ENCODE results near the gene BPHL. TPM values are rescaled to one million over a fixed set of nuclear protein-coding genes. Genes with fewer than 3 reads are reported as not detected.

Gene BPHL
- total and polyA plus RNA-seq, 2 donors (not counting 1 experiment from before 2014, with no cell fraction given): 10.3 to 14.3 TPM

- intact Hi-C loops (cut with micrococcal nuclease): no loop called here
- Histone ChIP-seq H3K9ac (ENCODE audit: low read length) (no peak overlapping the region), H3K4me2 (replicated peaks; ENCODE audit: low read depth, low read length, poor library complexity, severe bottlenecking) (no peak overlapping the region), H3K4me1 (ENCODE audit: control insufficient read depth in 2 of 2, insufficient read depth in 2 of 2, low read length in 2 of 2) (no peaks in the 10 kb centered on the region), H3K4me3 (ENCODE audit: control extremely low read depth in 1 of 5, extremely low read depth in 1 of 5, insufficient read depth in 1 of 5, low read depth in 2 of 5, low read length in 4 of 5) (no peak overlapping the region), H4K20me1 (ENCODE audit: control insufficient read depth, insufficient read depth, low read length, poor library complexity, severe bottlenecking) (peaks cover 5% of the 10 kb centered on the region), H2AFZ (ENCODE audit: insufficient read depth, low read depth, low read length, poor library complexity, severe bottlenecking) (no peak overlapping the region), H3K27ac (ENCODE audit: low read length in 2 of 2) (no peak overlapping the region), H3K9me3 (ENCODE audit: control extremely low read depth in 1 of 3, control insufficient read depth in 2 of 3, insufficient read depth in 1 of 3, low read length in 2 of 3) (no peaks in the 10 kb centered on the region), H3K27me3 (replicated peaks in 1 of 4; ENCODE audit: control extremely low read depth in 1 of 4, control insufficient read depth in 3 of 4, insufficient read depth in 4 of 4, low read length in 3 of 4) (no peaks in the 10 kb centered on the region), H3K79me2 (ENCODE audit: control insufficient read depth, insufficient read depth, low read length) (peaks cover 8% of the 10 kb centered on the region), H3K36me3 (replicated peaks in 1 of 2; ENCODE audit: control extremely low read depth in 1 of 2, control insufficient read depth in 1 of 2, extremely low read depth in 1 of 2, insufficient read depth in 2 of 2, low read length in 1 of 2) (peaks cover 6 to 62% of the 10 kb centered on the region in 2 experiments)
- 100% methylated on average over 1 of the region's 4 CpGs for WGBS (ENCODE audit: insufficient coverage)
- no peak overlapping the region for H3K27ac Mint-ChIP-seq
- TF ChIP-seq EZH2 (IDR thresholded peaks at IDR 0.05; ENCODE audit: borderline replicate concordance, insufficient read depth, low read depth, low read length, poor library complexity, severe bottlenecking) (no peak), CTCF (IDR thresholded peaks at IDR 0.05) (no peak)
- H3K27me3 Mint-ChIP-seq: no peaks in the 10 kb centered on the region
- H3K4me1 Mint-ChIP-seq: no peaks in the 10 kb centered on the region
- ChIA-PET CTCF (no interaction called here), POLR2A (no interaction called here)
- ATAC-seq (ENCODE audit: low read depth) (no peak), DNase-seq (no peak)
- H3K9me3 Mint-ChIP-seq (ENCODE audit: insufficient read depth): peaks cover 5% of the 10 kb centered on the region
- H3K4me3 Mint-ChIP-seq: no peak overlapping the region
Observed at GRCh38 chr6:3088446-3088845, 30.1 kb upstream of the BPHL start.

- Histone ChIP-seq H3K4me1 (ENCODE audit: control insufficient read depth in 2 of 2, insufficient read depth in 2 of 2, low read length in 2 of 2) (no peaks in the 10 kb centered on the region), H3K4me3 (ENCODE audit: control extremely low read depth in 1 of 5, extremely low read depth in 1 of 5, insufficient read depth in 1 of 5, low read depth in 2 of 5, low read length in 4 of 5) (no peak overlapping the region), H4K20me1 (ENCODE audit: control insufficient read depth, insufficient read depth, low read length, poor library complexity, severe bottlenecking) (peaks cover 5% of the 10 kb centered on the region), H3K9me3 (ENCODE audit: control extremely low read depth in 1 of 3, control insufficient read depth in 2 of 3, insufficient read depth in 1 of 3, low read length in 2 of 3) (no peaks in the 10 kb centered on the region), H3K4me2 (replicated peaks; ENCODE audit: low read depth, low read length, poor library complexity, severe bottlenecking) (no peak overlapping the region), H2AFZ (ENCODE audit: insufficient read depth, low read depth, low read length, poor library complexity, severe bottlenecking) (no peak overlapping the region), H3K27ac (ENCODE audit: low read length in 2 of 2) (no peak overlapping the region), H3K9ac (ENCODE audit: low read length) (no peak overlapping the region), H3K27me3 (replicated peaks in 1 of 4; ENCODE audit: control extremely low read depth in 1 of 4, control insufficient read depth in 3 of 4, insufficient read depth in 4 of 4, low read length in 3 of 4) (no peaks in the 10 kb centered on the region), H3K79me2 (ENCODE audit: control insufficient read depth, insufficient read depth, low read length) (peaks cover 8% of the 10 kb centered on the region), H3K36me3 (replicated peaks in 1 of 2; ENCODE audit: control extremely low read depth in 1 of 2, control insufficient read depth in 1 of 2, extremely low read depth in 1 of 2, insufficient read depth in 2 of 2, low read length in 1 of 2) (peaks cover 6 to 59% of the 10 kb centered on the region in 2 experiments)
- Mint-ChIP-seq H3K27me3 (no peaks in the 10 kb centered on the region), H3K4me3 (no peak overlapping the region), H3K27ac (no peak overlapping the region), H3K4me1 (no peaks in the 10 kb centered on the region), H3K9me3 (ENCODE audit: insufficient read depth) (peaks cover 5% of the 10 kb centered on the region)
- ChIA-PET CTCF (no interaction called here), POLR2A (no interaction called here)
- WGBS (ENCODE audit: insufficient coverage): 80% methylated on average over 2 of the region's 4 CpGs
- no peak for TF ChIP-seq CTCF (IDR thresholded peaks at IDR 0.05)
- no peak for TF ChIP-seq EZH2 (IDR thresholded peaks at IDR 0.05; ENCODE audit: borderline replicate concordance, insufficient read depth, low read depth, low read length, poor library complexity, severe bottlenecking)
- ATAC-seq (ENCODE audit: low read depth): no peak
- intact Hi-C loops (cut with micrococcal nuclease): no loop called here
- DNase-seq: no peak
Observed at GRCh38 chr6:3088968-3089367, 29.5 kb upstream of the BPHL start.
